ENCODE data around the gene IRAK2.

Gene IRAK2

GRCh38 chr3:10142707-10143560 lies 21.8 kb upstream of the IRAK2 start:
- no peak overlapping the region for H3K4ac ChIP-seq (ENCODE audit: low read depth in 1 of 2, low read length in 2 of 2)
- peak overlapping the region; percentile 40 for H2AK5ac ChIP-seq (ENCODE audit: low read length, severe bottlenecking)
- no peak overlapping the region for H3K18ac ChIP-seq (ENCODE audit: low read depth in 1 of 2, low read length in 2 of 2)
- H4K8ac ChIP-seq (ENCODE audit: low read length) = no peak overlapping the region
- H3K4me1 ChIP-seq (ENCODE audit: control insufficient read depth, insufficient read depth, low read depth, low read length) = peaks cover 12% of the 10 kb centered on the region
- WGBS = 89% methylated on average over 29 of the region's 29 CpGs
- peak overlapping the region; percentile 41 to 93 for H3K4me3 ChIP-seq (ENCODE audit: insufficient read depth in 1 of 2, low read depth in 1 of 2, low read length in 2 of 2)
- no peak overlapping the region for H2BK5ac ChIP-seq (ENCODE audit: low read depth, low read length, poor library complexity, severe bottlenecking)
- H4K91ac ChIP-seq (ENCODE audit: low read length) = no peak overlapping the region
- no peak overlapping the region for H2BK15ac ChIP-seq (ENCODE audit: low read depth, poor library complexity, severe bottlenecking)
- no peak overlapping the region for H2AFZ ChIP-seq (ENCODE audit: low read depth, low read length)
- no peak for DNase-seq
- H3K9ac ChIP-seq (ENCODE audit: low read length) = peak overlapping the region; percentile 94
- H3K27me3 ChIP-seq (ENCODE audit: control insufficient read depth in 1 of 2, insufficient read depth in 1 of 2, low read length in 2 of 2) = no peaks in the 10 kb centered on the region
- H3K23ac ChIP-seq (ENCODE audit: low read length in 2 of 2) = no peak overlapping the region
- H2BK120ac ChIP-seq (ENCODE audit: low read depth, low read length) = no peak overlapping the region
- no peak overlapping the region for H3K27ac ChIP-seq (ENCODE audit: low read length, poor library complexity, severe bottlenecking)
- peak overlapping the region in 1 of 2 experiments; percentile 13 for H3K14ac ChIP-seq (ENCODE audit: low read length in 2 of 2)
- H3K79me1 ChIP-seq (replicated peaks; ENCODE audit: low read length, poor library complexity, severe bottlenecking) = no peaks in the 10 kb centered on the region
- H3K36me3 ChIP-seq (ENCODE audit: control insufficient read depth in 1 of 2, insufficient read depth in 2 of 2, low read depth in 1 of 2, low read length in 2 of 2) = peaks cover 7 to 19% of the 10 kb centered on the region in 2 experiments
- H3K9me3 ChIP-seq (ENCODE audit: control insufficient read depth, low read length) = no peaks in the 10 kb centered on the region
- peak overlapping the region; percentile 69 for H3K4me2 ChIP-seq (ENCODE audit: low read length, poor library complexity, severe bottlenecking)
- no peak overlapping the region for H2BK12ac ChIP-seq (ENCODE audit: low read length in 2 of 2)

DNA sequence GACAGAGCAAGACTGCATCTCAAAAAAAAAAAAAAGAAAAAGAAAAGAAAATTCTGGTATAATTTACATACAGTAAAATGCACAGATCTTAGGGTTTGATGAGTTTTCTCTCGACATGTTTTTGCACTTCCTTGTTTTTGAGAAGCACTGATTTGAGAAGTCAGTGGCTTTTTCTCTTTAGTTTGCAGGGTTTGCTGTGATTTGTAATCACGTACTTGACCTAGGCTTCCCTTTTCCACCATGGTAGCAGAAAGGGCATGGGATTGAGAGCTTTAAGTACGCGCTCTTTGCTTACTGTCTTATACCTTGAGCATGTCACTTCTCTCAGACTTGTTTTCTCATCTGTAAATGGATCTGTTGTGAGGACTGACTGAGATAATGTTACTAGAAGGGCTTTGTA lies 19.0 kb upstream of the IRAK2 start:
- no peak overlapping the region for H3K4me3 ChIP-seq (ENCODE audit: insufficient read depth in 1 of 2, low read depth in 1 of 2, low read length in 2 of 2)
- no peak overlapping the region for H2AFZ ChIP-seq (ENCODE audit: low read depth, low read length)
- no peak overlapping the region for H2BK5ac ChIP-seq (ENCODE audit: low read depth, low read length, poor library complexity, severe bottlenecking)
- H3K4me1 ChIP-seq (ENCODE audit: control insufficient read depth, insufficient read depth, low read depth, low read length) = peaks cover 12% of the 10 kb centered on the region
- 96% methylated on average over 4 of the region's 4 CpGs for WGBS
- no peak overlapping the region for H2AK5ac ChIP-seq (ENCODE audit: low read length, severe bottlenecking)
- DNase-seq = no peak
- no peak overlapping the region for H4K8ac ChIP-seq (ENCODE audit: low read length)
- no peaks in the 10 kb centered on the region for H3K27me3 ChIP-seq (ENCODE audit: control insufficient read depth in 1 of 2, insufficient read depth in 1 of 2, low read length in 2 of 2)
- no peak overlapping the region for H3K14ac ChIP-seq (ENCODE audit: low read length in 2 of 2)
- H4K91ac ChIP-seq (ENCODE audit: low read length) = no peak overlapping the region
- H3K9ac ChIP-seq (ENCODE audit: low read length) = no peak overlapping the region
- H2BK12ac ChIP-seq (ENCODE audit: low read length in 2 of 2) = no peak overlapping the region
- no peak overlapping the region for H2BK15ac ChIP-seq (ENCODE audit: low read depth, poor library complexity, severe bottlenecking)
- peaks cover 20 to 39% of the 10 kb centered on the region in 2 experiments for H3K36me3 ChIP-seq (ENCODE audit: control insufficient read depth in 1 of 2, insufficient read depth in 2 of 2, low read depth in 1 of 2, low read length in 2 of 2)
- H3K4ac ChIP-seq (ENCODE audit: low read depth in 1 of 2, low read length in 2 of 2) = no peak overlapping the region
- no peak overlapping the region for H3K18ac ChIP-seq (ENCODE audit: low read depth in 1 of 2, low read length in 2 of 2)
- H3K23ac ChIP-seq (ENCODE audit: low read length in 2 of 2) = no peak overlapping the region
- H3K9me3 ChIP-seq (ENCODE audit: control insufficient read depth, low read length) = no peaks in the 10 kb centered on the region
- H2BK120ac ChIP-seq (ENCODE audit: low read depth, low read length) = no peak overlapping the region
- H3K79me1 ChIP-seq (replicated peaks; ENCODE audit: low read length, poor library complexity, severe bottlenecking) = peaks cover 8% of the 10 kb centered on the region
- no peak overlapping the region for H3K27ac ChIP-seq (ENCODE audit: low read length, poor library complexity, severe bottlenecking)
- H3K4me2 ChIP-seq (ENCODE audit: low read length, poor library complexity, severe bottlenecking) = no peak overlapping the region

GRCh38 chr3:10149226-10149625 lies 15.5 kb upstream of the IRAK2 start:
- 98% methylated on average over 8 of the region's 8 CpGs for WGBS
- no peaks in the 10 kb centered on the region for H3K27me3 ChIP-seq (ENCODE audit: control insufficient read depth in 1 of 2, insufficient read depth in 1 of 2, low read length in 2 of 2)

DNA sequence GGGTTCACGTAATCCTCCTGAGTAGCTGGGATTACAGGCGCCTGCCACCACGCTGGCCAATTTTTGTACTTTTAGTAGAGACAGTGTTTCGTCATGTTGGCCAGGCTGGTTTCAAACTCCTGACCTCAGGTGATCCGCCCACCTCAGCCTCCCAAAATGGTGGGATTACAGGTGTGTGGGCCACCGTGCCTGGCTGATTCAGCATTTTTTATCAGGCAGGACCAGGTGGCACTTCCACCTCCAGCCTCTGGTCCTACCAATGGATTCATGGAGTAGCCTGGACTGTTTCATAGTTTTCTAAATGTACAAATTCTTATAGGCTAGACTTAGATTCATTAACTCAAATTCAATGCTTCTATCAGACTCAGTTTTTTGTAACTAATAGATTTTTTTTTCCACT lies 13.7 kb upstream of the IRAK2 start:
- Histone ChIP-seq H2AFZ (ENCODE audit: low read depth, low read length) (no peak overlapping the region), H3K36me3 (ENCODE audit: control insufficient read depth in 1 of 2, insufficient read depth in 2 of 2, low read depth in 1 of 2, low read length in 2 of 2) (peaks cover 42 to 69% of the 10 kb centered on the region in 2 experiments), H2BK15ac (ENCODE audit: low read depth, poor library complexity, severe bottlenecking) (no peak overlapping the region), H3K4me1 (ENCODE audit: control insufficient read depth, insufficient read depth, low read depth, low read length) (no peaks in the 10 kb centered on the region), H3K23ac (ENCODE audit: low read length in 2 of 2) (no peak overlapping the region), H3K4me3 (ENCODE audit: insufficient read depth in 1 of 2, low read depth in 1 of 2, low read length in 2 of 2) (no peak overlapping the region), H2BK12ac (ENCODE audit: low read length in 2 of 2) (no peak overlapping the region), H4K8ac (ENCODE audit: low read length) (no peak overlapping the region), H3K9ac (ENCODE audit: low read length) (no peak overlapping the region), H4K91ac (ENCODE audit: low read length) (no peak overlapping the region), H3K4ac (ENCODE audit: low read depth in 1 of 2, low read length in 2 of 2) (no peak overlapping the region), H2AK5ac (ENCODE audit: low read length, severe bottlenecking) (no peak overlapping the region), H3K18ac (ENCODE audit: low read depth in 1 of 2, low read length in 2 of 2) (no peak overlapping the region), H3K27ac (ENCODE audit: low read length, poor library complexity, severe bottlenecking) (no peak overlapping the region), H3K9me3 (ENCODE audit: control insufficient read depth, low read length) (no peaks in the 10 kb centered on the region), H2BK5ac (ENCODE audit: low read depth, low read length, poor library complexity, severe bottlenecking) (no peak overlapping the region), H3K79me1 (replicated peaks; ENCODE audit: low read length, poor library complexity, severe bottlenecking) (peaks cover 11% of the 10 kb centered on the region), H3K4me2 (ENCODE audit: low read length, poor library complexity, severe bottlenecking) (no peak overlapping the region), H3K14ac (ENCODE audit: low read length in 2 of 2) (no peak overlapping the region), H2BK120ac (ENCODE audit: low read depth, low read length) (no peak overlapping the region), H3K27me3 (ENCODE audit: control insufficient read depth in 1 of 2, insufficient read depth in 1 of 2, low read length in 2 of 2) (no peaks in the 10 kb centered on the region)
- WGBS = 82% methylated on average over 6 of the region's 6 CpGs
- no peak for DNase-seq

More at GRCh38 chr3:10149226-10149625, 15.5 kb upstream of the IRAK2 start:
- no peak overlapping the region for H4K8ac ChIP-seq (ENCODE audit: low read length)
- H3K4ac ChIP-seq (ENCODE audit: low read depth in 1 of 2, low read length in 2 of 2) = no peak overlapping the region
- peaks cover 34 to 66% of the 10 kb centered on the region in 2 experiments for H3K36me3 ChIP-seq (ENCODE audit: control insufficient read depth in 1 of 2, insufficient read depth in 2 of 2, low read depth in 1 of 2, low read length in 2 of 2)
- H3K4me1 ChIP-seq (ENCODE audit: control insufficient read depth, insufficient read depth, low read depth, low read length) = peaks cover 2% of the 10 kb centered on the region
- peaks cover 11% of the 10 kb centered on the region for H3K79me1 ChIP-seq (replicated peaks; ENCODE audit: low read length, poor library complexity, severe bottlenecking)
- no peak overlapping the region for H3K4me3 ChIP-seq (ENCODE audit: insufficient read depth in 1 of 2, low read depth in 1 of 2, low read length in 2 of 2)
- H3K14ac ChIP-seq (ENCODE audit: low read length in 2 of 2) = no peak overlapping the region
- no peak overlapping the region for H3K9ac ChIP-seq (ENCODE audit: low read length)
- no peak overlapping the region for H3K23ac ChIP-seq (ENCODE audit: low read length in 2 of 2)
- no peak overlapping the region for H3K27ac ChIP-seq (ENCODE audit: low read length, poor library complexity, severe bottlenecking)
- no peak overlapping the region for H2BK15ac ChIP-seq (ENCODE audit: low read depth, poor library complexity, severe bottlenecking)
- H3K4me2 ChIP-seq (ENCODE audit: low read length, poor library complexity, severe bottlenecking) = no peak overlapping the region
- H4K91ac ChIP-seq (ENCODE audit: low read length) = no peak overlapping the region
- H2BK120ac ChIP-seq (ENCODE audit: low read depth, low read length) = no peak overlapping the region
- no peak overlapping the region for H2AFZ ChIP-seq (ENCODE audit: low read depth, low read length)
- no peaks in the 10 kb centered on the region for H3K9me3 ChIP-seq (ENCODE audit: control insufficient read depth, low read length)
- no peak overlapping the region for H2BK5ac ChIP-seq (ENCODE audit: low read depth, low read length, poor library complexity, severe bottlenecking)
- no peak overlapping the region for H2BK12ac ChIP-seq (ENCODE audit: low read length in 2 of 2)
- no peak for DNase-seq
- no peak overlapping the region for H2AK5ac ChIP-seq (ENCODE audit: low read length, severe bottlenecking)
- H3K18ac ChIP-seq (ENCODE audit: low read depth in 1 of 2, low read length in 2 of 2) = no peak overlapping the region

All from mesenchymal stem cell (in vitro differentiated cells and primary cell).